Gastrocnemius medialis (tissue), 4 donors: ENCODE measurements around the gene SLC66A2. TPM values are rescaled to one million over a fixed set of nuclear protein-coding genes. Genes with fewer than 3 reads are reported as not detected.

ENCODE experiments used
- ATAC-seq, 2 donors: fragments of 150-250 bp; one replicate each; pipeline ENCODE4 v1.9.1; 2016
- DNase-seq, 2 donors: peaks; one replicate each; pipeline ENCODE4 v3.0.0-alpha.2; 2019
- H3K27ac ChIP-seq, 4 donors: fragments of 200-600 bp; sonication (generic); 1 replicate in 1 of 4; 2 replicates in 3 of 4; pipeline ENCODE4 v1.5.1; 2016 to 2018; ENCODE audit warnings: mild to moderate bottlenecking in 2 of 4, moderate library complexity in 1 of 4
- H3K27me3 ChIP-seq, 3 donors: fragments of 200-600 bp; sonication (generic) in 2 of 3; 1 replicate in 1 of 3; 2 replicates in 2 of 3; pipeline versions ENCODE4 v1.5.1 to v1.6.0; 2016 to 2019; ENCODE audit warnings: mild to moderate bottlenecking in 1 of 3, moderate library complexity in 1 of 3
- H3K36me3 ChIP-seq, 2 donors: fragments of 200-600 bp; sonication (generic) in 1 of 2; one replicate each; pipeline ENCODE4 v1.5.1; 2017 to 2018
- H3K4me1 ChIP-seq, 2 donors: fragments of 200-600 bp; sonication (generic) in 1 of 2; one replicate each; pipeline ENCODE4 v1.5.1; 2016 to 2017; ENCODE audit warnings: mild to moderate bottlenecking in 2 of 2
- H3K4me3 ChIP-seq, 4 donors: fragments of 200-600 bp; sonication (generic) in 3 of 4; 1 replicate in 1 of 4; 2 replicates in 3 of 4; pipeline ENCODE4 v1.5.1; 2016 to 2019; ENCODE audit warnings: mild to moderate bottlenecking in 2 of 4
- H3K9me3 ChIP-seq, 3 donors: fragments of 200-600 bp; sonication (generic) in 2 of 3; 1 replicate in 1 of 3; 2 replicates in 2 of 3; pipeline ENCODE4 v1.5.1; 2016 to 2019
- CTCF ChIP-seq, 5 experiments: fragments of 450-650 bp in 3 of 5; fragments of 200-600 bp in 2 of 5; sonication (generic) in 2 of 5; IDR thresholded peaks in 4 of 5; conservative IDR thresholded peaks in 1 of 5; 1 replicate in 4 of 5; 2 replicates in 1 of 5; pipeline ENCODE4 v1.5.1; 2016 to 2019; ENCODE audit warnings: antibody characterized with exemption in 5 of 5, mild to moderate bottlenecking in 3 of 5, moderate library complexity in 3 of 5
- POLR2A ChIP-seq, 2 donors: fragments of 450-650 bp; IDR thresholded peaks; one replicate each; pipeline ENCODE4 v1.6.1; 2017; ENCODE audit warnings: antibody characterized with exemption in 2 of 2, mild to moderate bottlenecking in 2 of 2, moderate library complexity in 2 of 2
- in situ Hi-C, 4 donors: fragments of 200-750 bp; cut with MboI; loops; one replicate each; pipeline versions ENCODE4 v1.15.0 to v1.8.0; 2017; ENCODE audit warnings: low sequenced_read_pairs in 4 of 4
- intact Hi-C: fragments of 100-400 bp; cut with DNase I; formaldehyde crosslinking; loops from one replicate; pipeline ENCODE4 v1.15.1; 2023; ENCODE audit warnings: low total_unique reads
- total RNA-seq, 4 donors: library from RNA; depleted of rRNA; stranded (reverse); fragments of >200 nt; gene quantifications; one replicate each; pipeline versions ENCODE4 v1.1.0 to v1.2.3, GENCODE V29; 2016

Gene SLC66A2
- total RNA-seq, 4 donors from 2014 or later = 43.3 to 121 (median 107) TPM

DNA sequence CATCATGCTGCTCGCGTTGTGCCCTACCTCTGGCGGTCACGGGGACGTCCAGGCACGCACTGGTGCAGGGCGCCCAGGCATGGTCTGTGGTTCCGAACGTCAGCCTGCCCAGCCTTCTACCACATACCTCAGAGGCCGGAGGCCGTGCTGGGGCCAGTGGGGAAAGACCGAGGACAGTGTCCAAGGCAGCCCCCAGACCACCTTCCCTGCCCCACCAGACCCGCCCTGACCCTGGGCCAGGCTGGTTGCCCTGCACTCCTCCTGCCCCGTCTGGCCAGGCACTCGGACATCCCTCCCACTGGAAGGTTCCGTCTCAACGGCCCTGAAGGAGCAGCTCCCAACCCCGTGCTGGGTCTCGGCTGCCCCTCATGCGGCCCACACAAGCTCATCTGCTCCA is 32.8 kb downstream of the SLC66A2 start:
- Histone ChIP-seq H3K4me1 (no peaks in the 10 kb centered on the region), H3K4me3 (no peak overlapping the region), H3K27ac (no peak overlapping the region), H3K27me3 (no peaks in the 10 kb centered on the region), H3K36me3 (peaks cover 0 to 23% of the 10 kb centered on the region in 2 donors), H3K9me3 (no peaks in the 10 kb centered on the region)
- ATAC-seq (no peak), DNase-seq (no peak)
- in situ Hi-C loops = no loop called here
- TF ChIP-seq CTCF (IDR thresholded peaks at IDR 0.05 in 4 of 5, conservative IDR thresholded peaks at IDR 0.05 in 1 of 5) (no peak), POLR2A (IDR thresholded peaks at IDR 0.05) (no peak)
- intact Hi-C loops = no loop called here

GRCh38 chr18:79917853-79918614 is 33.4 kb downstream of the SLC66A2 start:
- no peaks in the 10 kb centered on the region for H3K9me3 ChIP-seq
- no peak for ATAC-seq
- intact Hi-C loops = no loop called here
- peak in 1 of 2 donors; percentile 6 for DNase-seq
- H3K36me3 ChIP-seq = peaks cover 0 to 23% of the 10 kb centered on the region in 2 donors
- TF ChIP-seq CTCF (IDR thresholded peaks at IDR 0.05 in 4 of 5, conservative IDR thresholded peaks at IDR 0.05 in 1 of 5) (no peak), POLR2A (IDR thresholded peaks at IDR 0.05) (no peak)
- no peak overlapping the region for H3K4me3 ChIP-seq
- no peak overlapping the region for H3K27ac ChIP-seq
- no peaks in the 10 kb centered on the region for H3K27me3 ChIP-seq
- in situ Hi-C loops = no loop called here
- peaks cover under 1 to 4% of the 10 kb centered on the region in 2 donors for H3K4me1 ChIP-seq

DNA sequence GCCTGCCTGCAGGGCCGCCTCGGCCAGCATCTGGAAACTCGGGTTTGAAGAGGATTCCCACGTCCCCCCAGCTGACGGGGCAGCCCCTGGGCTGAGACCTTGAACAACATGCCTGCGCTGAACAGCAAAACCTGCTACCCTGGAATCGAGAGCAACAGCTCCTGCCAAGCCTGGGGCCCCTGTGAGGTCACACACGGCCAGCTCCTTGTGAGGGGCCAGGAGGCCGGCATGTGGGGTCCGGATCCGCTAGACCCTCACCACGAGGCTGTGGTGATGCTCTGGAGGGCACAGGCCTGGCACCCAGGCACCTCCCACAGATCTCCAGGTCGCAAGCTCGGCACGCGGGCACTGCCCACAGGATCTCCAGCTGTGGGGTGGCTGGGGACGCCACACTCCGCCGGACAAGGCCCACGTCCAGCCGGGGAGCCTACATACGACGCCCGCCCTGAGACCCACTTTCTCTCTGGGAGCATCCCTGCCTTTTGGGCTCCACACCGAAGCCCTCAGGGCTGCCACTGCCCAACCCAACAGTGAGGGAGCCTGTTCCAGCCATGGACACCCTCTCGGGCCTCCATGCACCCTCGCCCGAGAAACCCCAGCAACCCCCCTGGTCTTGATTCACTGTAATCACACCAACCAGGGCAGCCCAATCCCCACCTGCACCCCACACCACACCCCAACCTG is 34.1 kb downstream of the SLC66A2 start:
- no peak overlapping the region for H3K27ac ChIP-seq
- H3K4me3 ChIP-seq = no peak overlapping the region
- TF ChIP-seq CTCF (IDR thresholded peaks at IDR 0.05 in 4 of 5, conservative IDR thresholded peaks at IDR 0.05 in 1 of 5) (no peak), POLR2A (IDR thresholded peaks at IDR 0.05) (no peak)
- no peaks in the 10 kb centered on the region for H3K9me3 ChIP-seq
- intact Hi-C loops (no loop called here), in situ Hi-C loops (no loop called here)
- peaks cover 0 to 23% of the 10 kb centered on the region in 2 donors for H3K36me3 ChIP-seq
- ATAC-seq (no peak), DNase-seq (peak in 1 of 2 donors; percentile 8)
- no peaks in the 10 kb centered on the region for H3K27me3 ChIP-seq
- H3K4me1 ChIP-seq = peaks cover 7 to 11% of the 10 kb centered on the region in 2 donors

DNA sequence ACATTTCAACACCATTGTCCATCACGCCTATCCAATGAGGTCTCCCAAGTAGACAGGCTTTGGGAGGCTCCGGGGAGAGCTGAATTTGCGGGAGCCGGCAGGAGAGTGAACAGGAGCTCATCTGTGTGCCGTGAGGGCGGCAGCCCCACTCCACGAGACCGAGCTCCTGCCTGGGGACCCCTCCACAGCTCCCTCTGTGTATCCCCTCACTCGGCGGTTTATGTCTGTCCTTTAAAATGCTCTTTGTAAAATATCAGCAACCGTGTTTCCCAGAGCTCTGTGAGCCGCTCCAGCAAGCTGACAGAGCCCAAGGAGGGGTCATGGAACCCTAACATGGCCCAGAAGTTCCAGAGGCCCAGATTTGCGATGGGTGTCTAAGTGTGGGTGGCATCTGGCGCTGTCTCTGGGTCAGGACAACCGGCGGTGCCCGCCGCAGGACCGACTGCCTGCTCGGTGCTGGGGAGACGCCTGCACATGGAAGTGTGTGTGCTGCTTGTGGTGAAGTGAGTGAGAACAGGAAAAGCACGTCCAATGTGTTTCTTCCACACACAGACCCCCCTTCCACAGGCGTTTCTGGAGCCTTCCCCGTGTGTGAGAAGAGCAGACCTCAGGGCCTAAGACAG is 34.8 kb downstream of the SLC66A2 start:
- peaks cover 13 to 17% of the 10 kb centered on the region in 2 donors for H3K4me1 ChIP-seq
- H3K4me3 ChIP-seq = no peak overlapping the region
- ATAC-seq (no peak), DNase-seq (peak in 1 of 2 donors; percentile 7)
- intact Hi-C loops = no loop called here
- no peak for TF ChIP-seq POLR2A (IDR thresholded peaks at IDR 0.05)
- TF ChIP-seq CTCF (IDR thresholded peaks at IDR 0.05 in 4 of 5, conservative IDR thresholded peaks at IDR 0.05 in 1 of 5) = no peak
- H3K9me3 ChIP-seq = no peaks in the 10 kb centered on the region
- in situ Hi-C loops = no loop called here
- H3K27me3 ChIP-seq = no peaks in the 10 kb centered on the region
- no peak overlapping the region for H3K27ac ChIP-seq
- H3K36me3 ChIP-seq = peaks cover 0 to 23% of the 10 kb centered on the region in 2 donors
